ENCODE results near the gene IL22RA1. TPM values are rescaled to one million over a fixed set of nuclear protein-coding genes. Genes with fewer than 3 reads are reported as not detected.

IL22RA1 gene
- total and polyA plus RNA-seq, 2 of the 8 experiments (the other 6 are each of a cell fraction or from before 2014, with no cell fraction given): 0.17 to 0.32 TPM

DNA sequence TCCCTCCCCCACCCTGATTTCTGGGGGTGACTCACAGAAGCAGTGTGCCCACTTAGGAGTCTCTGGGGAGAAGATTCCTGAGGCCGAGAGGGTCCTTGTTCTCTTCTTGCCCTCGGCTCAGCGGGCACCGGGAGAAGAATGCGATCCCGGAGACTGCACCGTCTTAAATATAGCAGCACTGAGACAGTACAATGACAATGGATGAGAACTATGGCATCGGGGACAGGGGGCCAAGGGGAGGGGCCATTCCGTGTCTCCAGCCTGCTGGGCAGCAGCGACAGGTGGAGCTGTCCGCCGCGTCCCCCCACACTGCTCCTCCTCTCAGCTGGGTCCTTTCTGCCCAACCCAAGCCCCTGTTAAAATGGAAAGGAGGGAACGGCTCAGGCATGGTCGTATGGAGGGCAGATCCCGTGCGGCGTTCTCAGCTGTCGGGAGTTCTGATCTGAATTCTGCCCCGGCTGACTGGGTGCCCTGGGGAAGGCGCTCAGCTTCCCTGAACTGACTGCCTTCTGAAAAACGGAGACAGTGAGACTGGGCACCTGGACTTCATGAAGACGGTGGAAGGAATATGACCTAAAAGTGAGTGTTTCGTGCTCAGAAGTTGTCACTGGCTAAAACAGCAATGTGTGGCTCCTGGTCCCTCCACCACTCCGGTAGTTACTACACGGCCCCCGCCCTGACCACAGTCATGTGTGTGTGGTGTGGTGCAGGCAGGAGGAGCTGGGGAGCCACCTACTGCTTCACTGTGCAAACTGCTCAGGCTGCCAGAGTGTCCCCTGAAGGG is 30.8 kb downstream of the IL22RA1 start, which contains the start of gene MYOM3:
Gene MYOM3 (minus strand): TSS at position 140 of the 784 bp plus-strand sequence. CDS start 3,499 bp downstream, outside the sequence.
- Histone ChIP-seq H2BK120ac (replicated peaks; ENCODE audit: low read depth, low read length) (no peak within 1 kb of the TSS), H2AFZ (ENCODE audit: low read length) (peak within 1 kb of the TSS; percentile 87; the same call in 1 of the 2 replicates), H2BK15ac (ENCODE audit: low read length) (peak within 1 kb of the TSS; percentile 19; the same call in 1 of the 2 replicates), H2BK12ac (ENCODE audit: low read depth, low read length) (no peak within 1 kb of the TSS), H3K56ac (replicated peaks; ENCODE audit: insufficient read length, low read depth, low read length) (no peak within 1 kb of the TSS), H3K4ac (replicated peaks; ENCODE audit: insufficient read length, low read depth, low read length) (no peak within 1 kb of the TSS), H3K79me2 (ENCODE audit: control insufficient read depth in 1 of 2, insufficient read depth in 2 of 2, low read length in 2 of 2) (no peaks in the 10 kb centered on the region), H3K23ac (ENCODE audit: insufficient read length) (no peak within 1 kb of the TSS), H4K5ac (ENCODE audit: insufficient read length, low read depth, low read length) (no peak within 1 kb of the TSS), H3K4me3 (ENCODE audit: extremely low read depth in 1 of 4, insufficient read depth in 2 of 4, low read depth in 3 of 4, low read length in 4 of 4) (no peak within 1 kb of the TSS), H4K20me1 (replicated peaks in 1 of 2; ENCODE audit: control insufficient read depth in 1 of 2, insufficient read depth in 2 of 2, low read length in 2 of 2) (no peaks in the 10 kb centered on the region), H2BK5ac (ENCODE audit: low read depth, low read length) (no peak within 1 kb of the TSS), H3K79me1 (ENCODE audit: low read depth, low read length) (no peaks in the 10 kb centered on the region), H3K4me2 (ENCODE audit: insufficient read depth in 1 of 2, low read depth in 2 of 2, low read length in 2 of 2) (peak within 1 kb of the TSS in 1 of 2 experiments; percentile 26; a peak in 2 of 4 replicates), H3K27ac (ENCODE audit: low read depth, low read length) (no peak within 1 kb of the TSS), H3K4me1 (replicated peaks in 1 of 4; ENCODE audit: control insufficient read depth in 3 of 4, insufficient read depth in 4 of 4, low read length in 3 of 4) (peaks cover 2 to 11% (median 5%) of the 10 kb centered on the region in 4 experiments; a peak in 5 of 7 replicates), H4K91ac (replicated peaks; ENCODE audit: insufficient read length, low read length) (peak within 1 kb of the TSS; percentile 20), H3K18ac (ENCODE audit: extremely low read depth, low read length) (no peak within 1 kb of the TSS), H3K9me3 (ENCODE audit: insufficient read depth in 2 of 2, low read depth in 1 of 2, low read length in 1 of 2) (no peaks in the 10 kb centered on the region), H3K36me3 (ENCODE audit: control insufficient read depth in 2 of 4, insufficient read depth in 4 of 4, low read length in 3 of 4) (no peaks in the 10 kb centered on the region), H2AK5ac (ENCODE audit: low read depth, low read length) (no peak within 1 kb of the TSS; the same call in 1 of the 2 replicates), H3K27me3 (replicated peaks in 1 of 4; ENCODE audit: control insufficient read depth in 3 of 4, extremely low read depth in 1 of 4, insufficient read depth in 3 of 4, low read length in 3 of 4) (no peaks in the 10 kb centered on the region), H3K23me2 (ENCODE audit: low read depth, low read length) (no peaks in the 10 kb centered on the region; the same call in 1 of the 2 replicates), H2BK20ac (ENCODE audit: low read length) (no peak within 1 kb of the TSS; the same call in 1 of the 2 replicates), H3K9ac (replicated peaks in 1 of 4; ENCODE audit: extremely low read depth in 1 of 4, low read depth in 3 of 4, low read length in 3 of 4) (no peak within 1 kb of the TSS), H4K8ac (ENCODE audit: extremely low read depth, insufficient read depth, low read length) (no peak within 1 kb of the TSS; the same call in 1 of the 2 replicates), H3K14ac (ENCODE audit: insufficient read length) (no peak within 1 kb of the TSS)
- no peak for FAIRE-seq
- DNase-seq (ENCODE audit: low read depth in 1 of 2, low spot score in 2 of 2): peak; percentile 27 to 63
- 79% methylated on average over 23 of the region's 27 CpGs; no CpG with 5 or more reads in 1 of the 2 experiments for WGBS, 2 experiments (ENCODE audit: extremely low coverage in 1 of 2, insufficient coverage in 1 of 2, insufficient read length in 1 of 2, insufficient replicate concordance in 2 of 2, low coverage in 1 of 2, low lambda C conversion rate in 2 of 2, missing lambda C conversion rate in 1 of 2)
- ChIA-PET CTCF (ENCODE audit: partially characterized antibody) (interaction anchor here (0.6 to 6.8 kb wide), 14 partner anchors 9 to 88 kb away, joined by 3 to 35 read pairs (median 5); no protein-coding TSS in a partner anchor), POLR2A (ENCODE audit: partially characterized antibody) (interaction anchor here (0.6 to 1.4 kb wide), 6 partner anchors 9 to 39 kb away, joined by 3 to 7 read pairs (median 4); no protein-coding TSS in a partner anchor)
- TF ChIP-seq TAF7 (optimal IDR thresholded peaks at IDR 0.05; ENCODE audit: borderline replicate concordance, low read depth, low read length): peak; percentile 31
- TF ChIP-seq PHF8 (conservative IDR thresholded peaks at IDR 0.05; ENCODE audit: low read depth, low read length): no peak
- TF ChIP-seq RAD21 (IDR thresholded peaks at IDR 0.05 in 1 of 2, conservative IDR thresholded peaks at IDR 0.05 in 1 of 2; ENCODE audit: low read depth in 2 of 2, low read length in 2 of 2): peak; percentile 59 to 76
- no peak for TF ChIP-seq RNF2 (IDR thresholded peaks at IDR 0.05; ENCODE audit: borderline replicate concordance, low read depth, low read length, missing control alignments, poor library complexity, severe bottlenecking)
- TF ChIP-seq SUZ12 (IDR thresholded peaks at IDR 0.05; ENCODE audit: low read length): no peak
- no peak for TF ChIP-seq TCF12 (IDR thresholded peaks at IDR 0.05; ENCODE audit: low read depth, low read length)
- TF ChIP-seq, protein P1, sequence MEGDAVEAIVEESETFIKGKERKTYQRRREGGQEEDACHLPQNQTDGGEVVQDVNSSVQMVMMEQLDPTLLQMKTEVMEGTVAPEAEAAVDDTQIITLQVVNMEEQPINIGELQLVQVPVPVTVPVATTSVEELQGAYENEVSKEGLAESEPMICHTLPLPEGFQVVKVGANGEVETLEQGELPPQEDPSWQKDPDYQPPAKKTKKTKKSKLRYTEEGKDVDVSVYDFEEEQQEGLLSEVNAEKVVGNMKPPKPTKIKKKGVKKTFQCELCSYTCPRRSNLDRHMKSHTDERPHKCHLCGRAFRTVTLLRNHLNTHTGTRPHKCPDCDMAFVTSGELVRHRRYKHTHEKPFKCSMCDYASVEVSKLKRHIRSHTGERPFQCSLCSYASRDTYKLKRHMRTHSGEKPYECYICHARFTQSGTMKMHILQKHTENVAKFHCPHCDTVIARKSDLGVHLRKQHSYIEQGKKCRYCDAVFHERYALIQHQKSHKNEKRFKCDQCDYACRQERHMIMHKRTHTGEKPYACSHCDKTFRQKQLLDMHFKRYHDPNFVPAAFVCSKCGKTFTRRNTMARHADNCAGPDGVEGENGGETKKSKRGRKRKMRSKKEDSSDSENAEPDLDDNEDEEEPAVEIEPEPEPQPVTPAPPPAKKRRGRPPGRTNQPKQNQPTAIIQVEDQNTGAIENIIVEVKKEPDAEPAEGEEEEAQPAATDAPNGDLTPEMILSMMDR (IDR thresholded peaks at IDR 0.05; ENCODE audit: control extremely low read depth in 1 of 3, insufficient read depth in 1 of 3, low read depth in 1 of 3, low read length in 3 of 3): peak; percentile 46 to 69 (median 63)
